K562 (cell line): ENCODE measurements around the gene HOXA2.

Experiments used
- BMI1 ChIP-seq: fragments of 150-350 bp; IDR thresholded peaks from 2 replicates; pipeline ENCODE4 v1.6.1; 2014; ENCODE audit warnings: low read length
- CHD1 ChIP-seq: fragments of 200-600 bp; sonication (generic); IDR thresholded peaks from one replicate; pipeline ENCODE4 v1.6.1; 2012; ENCODE audit warnings: mild to moderate bottlenecking, moderate library complexity, low read length, inconsistent platforms
- CTCF ChIP-seq, 3 experiments: IDR thresholded peaks in 2 of 3; conservative IDR thresholded peaks in 1 of 3; 2 replicates each; pipeline ENCODE4 v1.5.1; 2011 to 2012; ENCODE audit warnings: low read length in 3 of 3, mild to moderate bottlenecking in 3 of 3, control low read depth in 2 of 3, improper control_type of control experiment in 1 of 3, inconsistent platforms in 1 of 3, low read depth in 1 of 3, mixed read lengths in 1 of 3, moderate library complexity in 1 of 3; ENCODE audit not compliant: insufficient read depth in 2 of 3
- HBP1 ChIP-seq: fragments of 450-650 bp; formaldehyde crosslinking; IDR thresholded peaks from 2 replicates; pipeline ENCODE4 v1.4.0; 2022; ENCODE audit warnings: missing genetic modification characterization
- KDM1A ChIP-seq, 2 experiments: fragments of 450-650 bp; IDR thresholded peaks; 2 replicates each; pipeline ENCODE4 v1.6.1; 2016; ENCODE audit warnings: mild to moderate bottlenecking in 2 of 2
- MAX ChIP-seq: sonication (generic); formaldehyde crosslinking; IDR thresholded peaks from 2 replicates; pipeline ENCODE4 v1.9.0; 2022; ENCODE audit warnings: mild to moderate bottlenecking, missing genetic modification reagents
- NR1H2 ChIP-seq: sonication (generic); formaldehyde crosslinking; IDR thresholded peaks from 2 replicates; pipeline ENCODE4 v1.4.0; 2020; ENCODE audit warnings: mild to moderate bottlenecking, missing genetic modification reagents
- NR2C2 ChIP-seq, 2 experiments: fragments of 200-800 bp in 1 of 2; sonication (Bioruptor generic) in 1 of 2; sonication (generic) in 1 of 2; formaldehyde crosslinking in 1 of 2; IDR thresholded peaks; 2 replicates each; pipeline versions ENCODE4 v1.6.1 to v1.8.0; 2016 to 2022; ENCODE audit warnings: mild to moderate bottlenecking in 1 of 2, missing compliant biosample characterization in 1 of 2, missing genetic modification characterization in 1 of 2, missing genetic modification reagents in 1 of 2
- RAD21 ChIP-seq, 2 experiments: fragments of 250-450 bp in 1 of 2; fragments of 450-650 bp in 1 of 2; sonication (Bioruptor Pico) in 1 of 2; formaldehyde crosslinking in 1 of 2; IDR thresholded peaks in 1 of 2; conservative IDR thresholded peaks in 1 of 2; 2 replicates each; pipeline versions ENCODE4 v1.4.0 to v1.8.0; 2020 to 2022; ENCODE audit warnings: mild to moderate bottlenecking in 2 of 2, moderate library complexity in 1 of 2
- RNF2 ChIP-seq: sonication (generic); IDR thresholded peaks from 2 replicates; pipeline ENCODE4 v1.6.1; 2016
- SIRT6 ChIP-seq: IDR thresholded peaks from one replicate; pipeline ENCODE4 v1.6.1; 2012; ENCODE audit warnings: low read depth, mild to moderate bottlenecking, control low read depth, inconsistent platforms, low read length, moderate library complexity
- SP2 ChIP-seq: IDR thresholded peaks from 2 replicates; pipeline ENCODE4 v1.6.1; 2011; ENCODE audit warnings: mild to moderate bottlenecking, low read depth, low read length, moderate library complexity; ENCODE audit not compliant: poor library complexity, severe bottlenecking; ENCODE audit errors: extremely low read depth
- TEAD1 ChIP-seq, 2 experiments: fragments of 450-650 bp in 1 of 2; sonication (generic) in 1 of 2; formaldehyde crosslinking; IDR thresholded peaks; 2 replicates each; pipeline versions ENCODE4 v1.4.0 to v1.8.0; 2020 to 2022; ENCODE audit warnings: mild to moderate bottlenecking in 2 of 2, missing genetic modification reagents in 1 of 2

- no peak for TF ChIP-seq RNF2
- no peak for TF ChIP-seq NR2C2 (CRISPR knock-in tag; IDR thresholded peaks at IDR 0.05)
- no peak for TF ChIP-seq NR2C2 (tag; IDR thresholded peaks at IDR 0.05)
- TF ChIP-seq MAX: no peak
- TF ChIP-seq RAD21 (CRISPR knock-in tag; conservative IDR thresholded peaks at IDR 0.05 in 1 of 2, IDR thresholded peaks at IDR 0.05 in 1 of 2): no peak
- TF ChIP-seq CHD1: no peak
- no peak for TF ChIP-seq SP2
- TF ChIP-seq CTCF (IDR thresholded peaks at IDR 0.05 in 2 of 3, conservative IDR thresholded peaks at IDR 0.05 in 1 of 3; ENCODE audit: insufficient read depth in 2 of 3, low read depth in 1 of 3, low read length in 3 of 3): no peak
- no peak for TF ChIP-seq KDM1A (IDR thresholded peaks at IDR 0.05)
- no peak for TF ChIP-seq TEAD1 (CRISPR knock-in tag; IDR thresholded peaks at IDR 0.05)
- TF ChIP-seq BMI1: no peak
- TF ChIP-seq HBP1: no peak
- no peak for TF ChIP-seq SIRT6
- no peak for TF ChIP-seq NR1H2 (CRISPR knock-in tag)
Observed at GRCh38 chr7:27082171-27082570, 20.3 kb downstream of the HOXA2 start.
